HEK293T (cell line): ENCODE measurements around the gene MYLK.

Experiments
- CTCF ChIA-PET: fragments of 350-600 bp; formaldehyde crosslinking; extraction: SDS; loops from one replicate; lab custom pipeline; 2021; ENCODE audit warnings: antibody characterized with exemption, inconsistent platforms; lab: Yijun Ruan, JAX
- POLR2A ChIA-PET: fragments of 350-600 bp; formaldehyde crosslinking; extraction: SDS; loops from one replicate; lab custom pipeline; 2020; ENCODE audit warnings: antibody characterized with exemption, inconsistent platforms; lab: Yijun Ruan, JAX
- DNase-seq: peaks from one replicate; pipeline ENCODE4 v3.0.0; 2012; ENCODE audit warnings: mixed read lengths; ENCODE audit errors: extremely low spot score
- ARNT ChIP-seq: fragments of 450-650 bp; IDR thresholded peaks from 2 replicates; pipeline ENCODE4 v1.6.1; 2017; ENCODE audit warnings: mild to moderate bottlenecking
- BHLHE40 ChIP-seq: fragments of 450-650 bp; IDR thresholded peaks from 2 replicates; pipeline ENCODE4 v1.6.1; 2016; ENCODE audit warnings: mild to moderate bottlenecking, moderate library complexity, borderline replicate concordance
- CTBP1 ChIP-seq: fragments of 450-650 bp; IDR thresholded peaks from 2 replicates; pipeline ENCODE4 v1.6.1; 2016; ENCODE audit warnings: borderline replicate concordance
- ELF4 ChIP-seq: fragments of 450-650 bp; IDR thresholded peaks from 2 replicates; pipeline ENCODE4 v1.6.1; 2017; ENCODE audit warnings: antibody characterized with exemption
- FOXA1 ChIP-seq: fragments of 450-650 bp; IDR thresholded peaks from 2 replicates; pipeline ENCODE4 v1.6.1; 2016; ENCODE audit warnings: mild to moderate bottlenecking
- FOXK2 ChIP-seq: fragments of 450-650 bp; IDR thresholded peaks from 2 replicates; pipeline ENCODE4 v1.6.1; 2016; ENCODE audit warnings: mild to moderate bottlenecking
- FOXM1 ChIP-seq: fragments of 450-650 bp; IDR thresholded peaks from 2 replicates; pipeline ENCODE4 v1.6.1; 2017; ENCODE audit warnings: mild to moderate bottlenecking, borderline replicate concordance
- HDGF ChIP-seq: fragments of 450-650 bp; IDR thresholded peaks from 2 replicates; pipeline ENCODE4 v1.6.1; 2017; ENCODE audit warnings: antibody characterized with exemption, borderline replicate concordance
- L3MBTL2 ChIP-seq: fragments of 450-650 bp; conservative IDR thresholded peaks from 2 replicates; pipeline ENCODE4 v1.6.1; 2016; ENCODE audit warnings: mild to moderate bottlenecking
- LEF1 ChIP-seq: fragments of 450-650 bp; IDR thresholded peaks from 2 replicates; pipeline ENCODE4 v1.6.1; 2017; ENCODE audit warnings: mild to moderate bottlenecking, borderline replicate concordance
- NFRKB ChIP-seq: fragments of 450-650 bp; IDR thresholded peaks from 2 replicates; pipeline ENCODE4 v1.6.1; 2016; ENCODE audit warnings: mild to moderate bottlenecking, moderate library complexity
- SP1 ChIP-seq: fragments of 450-650 bp; IDR thresholded peaks from 2 replicates; pipeline ENCODE4 v1.6.1; 2017
- SUZ12 ChIP-seq: fragments of 450-650 bp; IDR thresholded peaks from 2 replicates; pipeline ENCODE4 v1.6.1; 2016; ENCODE audit warnings: mild to moderate bottlenecking
- TARDBP ChIP-seq: fragments of 450-650 bp; IDR thresholded peaks from 2 replicates; pipeline ENCODE4 v1.6.1; 2016
- ZNF384 ChIP-seq: fragments of 450-650 bp; IDR thresholded peaks from 2 replicates; pipeline ENCODE4 v1.6.1; 2016
- TF ChIP-seq, protein P1 (sequence below): fragments of 450-650 bp; IDR thresholded peaks from 2 replicates; pipeline ENCODE4 v1.6.1; 2016

MYLK gene

GRCh38 chr3:123778991-123779622 lies 105.0 kb downstream of the MYLK start:
- ChIA-PET POLR2A (no interaction called here), CTCF (no interaction called here)
- TF ChIP-seq SP1 (no peak), HDGF (no peak), CTBP1 (no peak), FOXK2 (no peak), FOXM1 (no peak), BHLHE40 (no peak), L3MBTL2 (no peak), ZNF384 (no peak), NFRKB (no peak)
- TF ChIP-seq, protein P1, sequence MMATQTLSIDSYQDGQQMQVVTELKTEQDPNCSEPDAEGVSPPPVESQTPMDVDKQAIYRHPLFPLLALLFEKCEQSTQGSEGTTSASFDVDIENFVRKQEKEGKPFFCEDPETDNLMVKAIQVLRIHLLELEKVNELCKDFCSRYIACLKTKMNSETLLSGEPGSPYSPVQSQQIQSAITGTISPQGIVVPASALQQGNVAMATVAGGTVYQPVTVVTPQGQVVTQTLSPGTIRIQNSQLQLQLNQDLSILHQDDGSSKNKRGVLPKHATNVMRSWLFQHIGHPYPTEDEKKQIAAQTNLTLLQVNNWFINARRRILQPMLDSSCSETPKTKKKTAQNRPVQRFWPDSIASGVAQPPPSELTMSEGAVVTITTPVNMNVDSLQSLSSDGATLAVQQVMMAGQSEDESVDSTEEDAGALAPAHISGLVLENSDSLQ: no peak
- DNase-seq: no peak

GRCh38 chr3:123778525-123778924 lies 105.6 kb downstream of the MYLK start:
- TF ChIP-seq HDGF: no peak
- no peak for TF ChIP-seq L3MBTL2
- no peak for TF ChIP-seq ARNT
- TF ChIP-seq CTBP1: no peak
- TF ChIP-seq BHLHE40: no peak
- no peak for TF ChIP-seq ELF4
- TF ChIP-seq NFRKB: no peak
- TF ChIP-seq FOXK2: no peak
- TF ChIP-seq, protein P1: no peak
- no peak for TF ChIP-seq FOXM1
- no peak for TF ChIP-seq SP1
- no peak for TF ChIP-seq TARDBP
- ChIA-PET CTCF (no interaction called here), POLR2A (no interaction called here)

GRCh38 chr3:123776071-123776782 lies 107.9 kb downstream of the MYLK start:
- ChIA-PET POLR2A (no interaction called here), CTCF (no interaction called here)
- TF ChIP-seq ARNT: no peak
- TF ChIP-seq ELF4: no peak
- no peak for TF ChIP-seq FOXA1
- TF ChIP-seq LEF1: no peak
- no peak for TF ChIP-seq SUZ12
- no peak for TF ChIP-seq HDGF
- TF ChIP-seq CTBP1: no peak
- TF ChIP-seq SP1: no peak
- TF ChIP-seq L3MBTL2: no peak
- TF ChIP-seq FOXK2: no peak
- no peak for TF ChIP-seq NFRKB
- no peak for TF ChIP-seq ZNF384
- no peak for TF ChIP-seq FOXM1
- TF ChIP-seq BHLHE40: no peak
- no peak for TF ChIP-seq TARDBP
- TF ChIP-seq, protein P1: no peak
- DNase-seq: no peak

More at GRCh38 chr3:123778525-123778924, 105.6 kb downstream of the MYLK start:
- no peak for DNase-seq

GRCh38 chr3:123774474-123774873 lies 109.7 kb downstream of the MYLK start:
- no peak for DNase-seq
- no peak for TF ChIP-seq TARDBP
- TF ChIP-seq ELF4: no peak
- TF ChIP-seq SP1: no peak
- no peak for TF ChIP-seq BHLHE40
- no peak for TF ChIP-seq HDGF
- TF ChIP-seq SUZ12: no peak
- no peak for TF ChIP-seq ZNF384
- no peak for TF ChIP-seq L3MBTL2
- no peak for TF ChIP-seq FOXA1
- TF ChIP-seq ARNT: no peak
- ChIA-PET CTCF (interaction anchor here (0.6 kb wide), 2 partner anchors 92 to 298 kb away, joined by 3 read pairs; no protein-coding TSS in a partner anchor), POLR2A (no interaction called here)

- ChIA-PET CTCF (interaction anchor here (0.6 kb wide), 1 partner anchor 299 kb away, joined by 3 read pairs; no protein-coding TSS in a partner anchor), POLR2A (no interaction called here)
- TF ChIP-seq BHLHE40 (no peak), ZNF384 (no peak), LEF1 (no peak), NFRKB (no peak), ELF4 (no peak), L3MBTL2 (no peak), CTBP1 (no peak), ARNT (no peak), FOXA1 (no peak), SP1 (no peak), FOXK2 (no peak), TARDBP (no peak), FOXM1 (no peak), SUZ12 (no peak), HDGF (no peak)
- TF ChIP-seq, protein P1: no peak
- DNase-seq: no peak
Measured at GRCh38 chr3:123773681-123774431, 110.3 kb downstream of the MYLK start.
